Lower leg skin (tissue), 4 donors: ENCODE measurements around the gene NARS2. TPM values are rescaled to one million over a fixed set of nuclear protein-coding genes. Genes with fewer than 3 reads are reported as not detected.

Source experiments
- DNase-seq, 2 donors: peaks; one replicate each; pipeline ENCODE4 v3.0.0-alpha.2; 2019; ENCODE audit warnings: low spot score in 2 of 2
- H3K4me3 ChIP-seq: fragments of 200-600 bp; sonication (generic); 2 replicates; pipeline ENCODE4 v1.5.1; 2017; ENCODE audit warnings: mild to moderate bottlenecking, low read depth; ENCODE audit not compliant: poor library complexity, severe bottlenecking
- CTCF ChIP-seq, 3 donors: fragments of 450-650 bp; IDR thresholded peaks; one replicate each; pipeline ENCODE4 v1.5.1; 2016; ENCODE audit warnings: antibody characterized with exemption in 3 of 3, mild to moderate bottlenecking in 3 of 3, moderate library complexity in 2 of 3
- POLR2A ChIP-seq, 2 donors: fragments of 450-650 bp; IDR thresholded peaks; one replicate each; pipeline ENCODE4 v1.6.1; 2016 to 2017; ENCODE audit warnings: antibody characterized with exemption in 2 of 2, mild to moderate bottlenecking in 1 of 2, moderate library complexity in 1 of 2
- WGBS, 2 donors: methylation state at CpG; one replicate each; pipeline ENCODE4 v1.1.5; 2018; 5-methylcytosine and 5-hydroxymethylcytosine counted together
- intact Hi-C: fragments of 100-400 bp; cut with DNase I; formaldehyde crosslinking; loops from one replicate; pipeline ENCODE4 v1.15.0; 2023; ENCODE audit warnings: low total_unique reads
- total RNA-seq, 4 donors: library from RNA; depleted of rRNA; stranded (reverse); fragments of >200 nt; gene quantifications; one replicate each; pipeline ENCODE4 v1.1.0, GENCODE V29; 2016

The NARS2 gene
- total RNA-seq, 4 donors from 2014 or later, result 11.2 to 15.7 (median 14.0) TPM

- 87 to 89% methylated on average over 2 of the region's 2 CpGs for WGBS, 2 donors
- no peak for DNase-seq
- no peak for TF ChIP-seq CTCF (IDR thresholded peaks at IDR 0.05)
- no peak for TF ChIP-seq POLR2A (IDR thresholded peaks at IDR 0.05)
- no peak overlapping the region for H3K4me3 ChIP-seq
- intact Hi-C loops, result no loop called here
These were observed 9.2 kb upstream of the NARS2 start for GRCh38 chr11:78583889-78584288.

- DNase-seq, result no peak
- no peak overlapping the region for H3K4me3 ChIP-seq
- no peak for TF ChIP-seq CTCF (IDR thresholded peaks at IDR 0.05)
- TF ChIP-seq POLR2A (IDR thresholded peaks at IDR 0.05), result no peak
- WGBS, 2 donors, result 70 to 78% methylated on average over 4 of the region's 4 CpGs
- intact Hi-C loops, result no loop called here
These were observed 2.8 kb upstream of the NARS2 start for GRCh38 chr11:78577495-78577894.

- H3K4me3 ChIP-seq, result no peak overlapping the region
- TF ChIP-seq CTCF (IDR thresholded peaks at IDR 0.05) (no peak), POLR2A (IDR thresholded peaks at IDR 0.05) (no peak)
- 88 to 89% methylated on average over 8 of the region's 8 CpGs for WGBS, 2 donors
- intact Hi-C loops, result no loop called here
- DNase-seq, result no peak
These were observed 2.0 kb upstream of the NARS2 start for GRCh38 chr11:78576549-78577097.

GRCh38 chr11:78575478-78575877 lies 814 bp upstream of the NARS2 start:
- no peak for DNase-seq
- TF ChIP-seq CTCF (IDR thresholded peaks at IDR 0.05) (no peak), POLR2A (IDR thresholded peaks at IDR 0.05) (no peak)
- intact Hi-C loops, result no loop called here
- WGBS, 2 donors, result 51 to 62% methylated on average over 10 of the region's 10 CpGs
- peak overlapping the region; percentile 26 for H3K4me3 ChIP-seq

- TF ChIP-seq CTCF (IDR thresholded peaks at IDR 0.05) (no peak), POLR2A (IDR thresholded peaks at IDR 0.05) (no peak)
- no peak for DNase-seq
- no peak overlapping the region for H3K4me3 ChIP-seq
- WGBS, 2 donors, result 6 to 7% methylated on average over 5 of the region's 5 CpGs
- intact Hi-C loops, result no loop called here
These were observed 983 bp downstream of the NARS2 start for GRCh38 chr11:78573681-78574080.

- TF ChIP-seq POLR2A (IDR thresholded peaks at IDR 0.05) (no peak), CTCF (IDR thresholded peaks at IDR 0.05) (no peak)
- no peak for DNase-seq
- no peak overlapping the region for H3K4me3 ChIP-seq
- 87 to 90% methylated on average over 3 of the region's 3 CpGs for WGBS, 2 donors
- intact Hi-C loops, result no loop called here
These were observed 1.4 kb downstream of the NARS2 start for GRCh38 chr11:78573271-78573670.
